HEK293T (cell line): ENCODE measurements around the gene ZYG11B.

ENCODE experiments used
- CTBP1 ChIP-seq: fragments of 450-650 bp; IDR thresholded peaks from 2 replicates; pipeline ENCODE4 v1.6.1; 2016; ENCODE audit warnings: borderline replicate concordance
- ELF4 ChIP-seq: fragments of 450-650 bp; IDR thresholded peaks from 2 replicates; pipeline ENCODE4 v1.6.1; 2017; ENCODE audit warnings: antibody characterized with exemption
- FOXM1 ChIP-seq: fragments of 450-650 bp; IDR thresholded peaks from 2 replicates; pipeline ENCODE4 v1.6.1; 2017; ENCODE audit warnings: mild to moderate bottlenecking, borderline replicate concordance
- SP1 ChIP-seq: fragments of 450-650 bp; IDR thresholded peaks from 2 replicates; pipeline ENCODE4 v1.6.1; 2017
- ZNF384 ChIP-seq: fragments of 450-650 bp; IDR thresholded peaks from 2 replicates; pipeline ENCODE4 v1.6.1; 2016

DNA sequence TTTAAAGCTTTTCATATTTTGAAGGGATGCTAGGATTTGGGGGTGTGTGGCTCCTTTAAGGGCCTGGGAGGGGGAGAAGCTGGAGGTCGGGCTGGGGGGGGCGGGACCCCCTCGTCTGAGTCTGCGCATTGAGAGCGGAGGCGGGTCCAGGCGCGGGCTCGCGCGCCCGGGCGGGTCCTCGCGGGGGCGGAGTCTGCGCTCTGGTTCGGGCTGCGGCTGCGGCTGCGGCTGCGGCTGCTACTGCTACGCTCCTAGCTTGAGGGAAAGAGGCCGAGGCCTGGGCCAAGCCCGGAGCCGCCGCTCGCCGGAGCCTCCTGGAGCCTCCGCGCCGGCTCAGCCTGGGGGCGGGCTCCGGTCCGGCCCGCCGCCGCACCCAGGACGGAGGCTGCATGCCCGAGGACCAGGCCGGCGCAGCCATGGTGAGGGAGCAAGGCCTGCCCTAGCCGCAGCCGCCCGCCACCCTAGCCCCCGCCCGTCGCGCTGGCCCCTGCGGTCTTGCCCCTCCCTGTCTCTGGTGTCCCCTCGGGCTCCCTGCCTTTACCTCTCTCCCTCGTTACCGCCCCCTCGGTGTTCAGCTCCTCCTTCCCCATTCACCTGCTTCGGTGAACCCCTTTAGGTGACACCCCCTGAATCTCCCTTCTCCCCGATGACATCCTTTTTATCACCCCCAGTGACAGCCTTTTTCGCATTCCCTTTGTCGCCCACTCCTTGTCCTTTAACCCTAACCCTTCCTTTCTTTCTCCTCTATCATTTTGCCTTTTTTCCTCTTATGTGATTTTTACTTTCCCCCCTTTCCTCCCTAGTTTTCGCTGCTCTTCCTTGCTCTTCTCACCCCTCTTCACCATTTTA, at the start of gene ZYG11B:
- no peak for TF ChIP-seq CTBP1
- no peak for TF ChIP-seq ELF4
- no peak for TF ChIP-seq SP1
- peak; percentile 25; the same call in 1 of the 2 replicates for TF ChIP-seq FOXM1
- no peak for TF ChIP-seq ZNF384
